Measurements from ENCODE around the gene GARIN1A. TPM values are rescaled to one million over a fixed set of nuclear protein-coding genes. Genes with fewer than 3 reads are reported as not detected.

The GARIN1A gene
- 0.24 TPM in 1 of 2 replicates, not detected in the other for total RNA-seq

DNA sequence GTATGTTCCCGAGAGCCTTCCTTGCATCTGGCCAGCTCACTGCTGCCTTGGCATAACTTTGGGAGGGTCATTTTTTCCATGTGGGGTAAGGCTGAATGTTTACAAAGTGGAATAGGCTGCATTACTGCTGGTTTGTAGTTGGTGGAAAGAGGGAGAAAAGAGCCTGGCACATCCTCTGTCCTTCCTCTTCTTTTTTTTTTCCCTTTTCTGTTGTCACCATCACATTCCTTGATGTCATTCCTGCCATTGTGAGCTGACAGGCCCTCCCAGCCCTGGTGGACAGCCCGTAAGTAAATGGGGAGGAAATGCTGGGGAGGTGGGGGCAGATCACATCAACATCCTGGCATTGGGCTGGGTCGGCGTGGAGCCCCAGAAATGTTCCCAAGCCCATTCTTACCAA lies at the start of gene GARIN1A:
TSS of gene GARIN1A (plus strand) at position 301 of the 400 bp plus-strand sequence. CDS start 106 bp downstream, outside the sequence.

Other genes starting within 250 kb of the GARIN1A start
- gene HILPDA, start 216.4 kb upstream of the GARIN1A start, total RNA-seq, result 44.1 and 121 TPM in 2 replicates
- gene METTL2B, start 195.5 kb upstream of the GARIN1A start, total RNA-seq, result 44.5 and 52.8 TPM in 2 replicates
- 104 and 284 TPM in 2 replicates for gene CALU, start 67.1 kb downstream of the GARIN1A start, total RNA-seq
- not detected in 2 replicates for gene OPN1SW, start 103.5 kb downstream of the GARIN1A start, total RNA-seq
- gene CCDC136, start 119.7 kb downstream of the GARIN1A start, total RNA-seq, result 0.24 and 0.43 TPM in 2 replicates
- 0.64 and 8.0 TPM in 2 replicates for gene FLNC, start 158.1 kb downstream of the GARIN1A start, total RNA-seq
- 146 and 176 TPM in 2 replicates for gene ATP6V1F, start 190.6 kb downstream of the GARIN1A start, total RNA-seq
- 0.43 and 0.72 TPM in 2 replicates for gene KCP, start 238.4 kb downstream of the GARIN1A start, total RNA-seq